K562 (cell line): Measurements from ENCODE around the gene CD19. TPM values are rescaled to one million over a fixed set of nuclear protein-coding genes. Genes with fewer than 3 reads are reported as not detected.

Source experiments
- FOXA1 ChIP-seq: fragments of 450-650 bp; IDR thresholded peaks from 2 replicates; pipeline ENCODE4 v1.6.1; 2016; ENCODE audit warnings: mild to moderate bottlenecking, borderline replicate concordance
- FOXJ3 ChIP-seq: sonication (generic); formaldehyde crosslinking; IDR thresholded peaks from 2 replicates; pipeline ENCODE4 v1.4.0; 2020; ENCODE audit warnings: mild to moderate bottlenecking, missing genetic modification reagents
- HNRNPUL1 ChIP-seq: fragments of 200-400 bp; formaldehyde crosslinking; IDR thresholded peaks from 2 replicates; pipeline ENCODE4 v1.6.1; 2017; ENCODE audit warnings: low read length
- KLF10 ChIP-seq: fragments of 250-450 bp; sonication (Bioruptor Pico); IDR thresholded peaks from 2 replicates; pipeline ENCODE4 v1.6.1; 2021; ENCODE audit warnings: matching md5 sums
- MTF1 ChIP-seq: fragments of 250-450 bp; sonication (Bioruptor Pico); IDR thresholded peaks from 2 replicates; pipeline ENCODE4 v1.9.0; 2021; ENCODE audit warnings: moderate library complexity, mild to moderate bottlenecking, inconsistent platforms, borderline replicate concordance
- RBM39 ChIP-seq: fragments of 200-400 bp; formaldehyde crosslinking; optimal IDR thresholded peaks from 2 replicates; pipeline ENCODE3; 2018; ENCODE audit warnings: low read depth, low read length
- RFX7 ChIP-seq: fragments of 250-450 bp; sonication (Bioruptor Pico); IDR thresholded peaks from 2 replicates; pipeline ENCODE4 v1.5.1; 2021; ENCODE audit warnings: mild to moderate bottlenecking
- RNF2 ChIP-seq: sonication (generic); IDR thresholded peaks from 2 replicates; pipeline ENCODE4 v1.6.1; 2016
- SNRNP70 ChIP-seq: fragments of 200-400 bp; formaldehyde crosslinking; optimal IDR thresholded peaks from 2 replicates; pipeline ENCODE3; 2017; ENCODE audit warnings: low read depth, low read length
- SP1 ChIP-seq: sonication (generic); formaldehyde crosslinking; IDR thresholded peaks from 2 replicates; pipeline ENCODE4 v1.8.1; 2022; ENCODE audit warnings: mild to moderate bottlenecking, missing genetic modification reagents
- SUPT5H ChIP-seq: fragments of 450-650 bp; IDR thresholded peaks from 2 replicates; pipeline ENCODE4 v1.6.1; 2016
- TEAD2 ChIP-seq: fragments of 450-650 bp; IDR thresholded peaks from 2 replicates; pipeline ENCODE4 v1.6.1; 2016; ENCODE audit warnings: missing genetic modification characterization, control low read depth, missing compliant biosample characterization
- TFAM ChIP-seq: fragments of 250-450 bp; sonication (Bioruptor Pico); conservative IDR thresholded peaks from 2 replicates; pipeline ENCODE4 v1.5.0; 2021; ENCODE audit warnings: mild to moderate bottlenecking, moderate library complexity
- ZFP36 ChIP-seq: fragments of 150-350 bp; IDR thresholded peaks from 2 replicates; pipeline ENCODE4 v1.6.1; 2018; ENCODE audit warnings: low read length, low read depth; ENCODE audit not compliant: partially characterized antibody
- ZNF217 ChIP-seq: sonication (generic); formaldehyde crosslinking; IDR thresholded peaks from 2 replicates; pipeline ENCODE4 v1.8.0; 2022; ENCODE audit warnings: mild to moderate bottlenecking, missing genetic modification reagents
- ZNF583 ChIP-seq: fragments of 250-450 bp; sonication (Bioruptor Pico); IDR thresholded peaks from 2 replicates; pipeline ENCODE4 v1.4.0; 2020
- ZNF584 ChIP-seq: fragments of 200-800 bp; sonication (Bioruptor generic); IDR thresholded peaks from 2 replicates; pipeline ENCODE4 v1.6.1; 2016; ENCODE audit warnings: low read depth, mild to moderate bottlenecking, missing genetic modification characterization, missing compliant biosample characterization
- ZNF75A ChIP-seq: fragments of 450-650 bp; formaldehyde crosslinking; IDR thresholded peaks from 2 replicates; pipeline ENCODE4 v1.4.0; 2020; ENCODE audit warnings: mild to moderate bottlenecking
- polyA plus RNA-seq, 8 experiments: library from polyadenylated mRNA; depleted of rRNA in 4 of 8; stranded (reverse) in 5 of 8; unstranded in 3 of 8; fragments of >200 nt; fragmentation: Nextera tagmentation in 2 of 8; fragmentation: Illumina TruSeq in 1 of 8; extraction: Ambion mirVana in 2 of 8; extraction: Trizol in 1 of 8; gene quantifications; 2 replicates each; pipeline versions ENCODE4 v1.2.1 to v1.2.3, GENCODE V29; 2011 to 2014; ENCODE audit warnings: inconsistent platforms in 1 of 8, missing spikeins in 1 of 8
- total RNA-seq, 7 experiments: library from RNA; depleted of rRNA in 6 of 7; stranded (reverse); fragments of >200 nt in 6 of 7; fragmentation: Illumina TruSeq in 2 of 7; extraction: Trizol in 2 of 7; gene quantifications; 2 replicates each; pipeline versions ENCODE4 v1.2.1 to v1.2.3, GENCODE V29; 2011 to 2021; ENCODE audit warnings: low replicate concordance in 1 of 7
- TF ChIP-seq, protein P1 (sequence below), 2 experiments: fragments of 450-650 bp; formaldehyde crosslinking in 1 of 2; IDR thresholded peaks; 2 replicates each; pipeline versions ENCODE4 v1.4.0 to v1.6.1; 2014 to 2020; ENCODE audit warnings: mild to moderate bottlenecking in 2 of 2, borderline replicate concordance in 1 of 2, low read depth in 1 of 2
- TF ChIP-seq, protein P2 (sequence below): fragments of 450-650 bp; conservative IDR thresholded peaks from 2 replicates; pipeline ENCODE4 v1.6.1; 2016; ENCODE audit warnings: missing genetic modification characterization, low read depth, mild to moderate bottlenecking, missing compliant biosample characterization, moderate library complexity

Gene CD19
- total and polyA plus RNA-seq, 9 of the 15 experiments (the other 6 are each of a cell fraction or from before 2014, with no cell fraction given), result 0.27 to 3.7 (median 2.0) TPM; not detected in 1

DNA sequence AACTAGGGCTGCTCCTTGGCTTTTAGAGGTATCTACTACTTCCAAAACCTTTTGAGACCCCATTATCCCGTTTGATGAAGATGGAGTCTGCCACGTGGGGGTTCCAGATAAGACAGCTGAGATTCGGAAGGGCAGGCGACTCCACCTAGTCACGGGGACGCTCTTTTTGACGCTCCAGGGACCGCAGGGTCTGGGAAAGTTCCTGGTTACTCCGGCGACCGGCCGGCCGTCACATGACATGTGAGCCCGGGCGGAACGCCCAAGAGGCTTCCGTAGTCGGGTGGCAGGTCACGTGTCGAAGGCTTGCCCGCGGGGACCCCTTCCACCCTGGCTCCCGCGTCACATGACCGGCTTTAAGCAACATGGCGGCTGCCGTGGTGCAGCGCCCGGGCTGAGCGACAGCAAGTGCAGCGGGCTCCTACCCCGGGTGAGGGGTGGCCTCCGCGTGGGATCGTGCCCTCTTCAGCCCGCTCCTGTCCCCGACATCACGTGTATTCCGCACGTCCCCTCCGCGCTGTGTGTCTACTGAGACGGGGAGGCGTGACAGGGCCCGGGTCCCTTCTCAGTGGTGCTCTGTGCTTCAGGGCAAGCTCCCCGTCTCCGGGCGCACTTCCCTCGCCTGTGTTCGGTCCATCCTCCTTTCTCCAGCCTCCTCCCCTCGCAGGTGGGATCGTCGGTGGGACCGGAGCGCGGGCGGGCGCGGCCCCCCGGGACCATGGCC is 42.8 kb downstream of the CD19 start, which contains the start of gene SPNS1 (continued):
- TF ChIP-seq, protein P1, sequence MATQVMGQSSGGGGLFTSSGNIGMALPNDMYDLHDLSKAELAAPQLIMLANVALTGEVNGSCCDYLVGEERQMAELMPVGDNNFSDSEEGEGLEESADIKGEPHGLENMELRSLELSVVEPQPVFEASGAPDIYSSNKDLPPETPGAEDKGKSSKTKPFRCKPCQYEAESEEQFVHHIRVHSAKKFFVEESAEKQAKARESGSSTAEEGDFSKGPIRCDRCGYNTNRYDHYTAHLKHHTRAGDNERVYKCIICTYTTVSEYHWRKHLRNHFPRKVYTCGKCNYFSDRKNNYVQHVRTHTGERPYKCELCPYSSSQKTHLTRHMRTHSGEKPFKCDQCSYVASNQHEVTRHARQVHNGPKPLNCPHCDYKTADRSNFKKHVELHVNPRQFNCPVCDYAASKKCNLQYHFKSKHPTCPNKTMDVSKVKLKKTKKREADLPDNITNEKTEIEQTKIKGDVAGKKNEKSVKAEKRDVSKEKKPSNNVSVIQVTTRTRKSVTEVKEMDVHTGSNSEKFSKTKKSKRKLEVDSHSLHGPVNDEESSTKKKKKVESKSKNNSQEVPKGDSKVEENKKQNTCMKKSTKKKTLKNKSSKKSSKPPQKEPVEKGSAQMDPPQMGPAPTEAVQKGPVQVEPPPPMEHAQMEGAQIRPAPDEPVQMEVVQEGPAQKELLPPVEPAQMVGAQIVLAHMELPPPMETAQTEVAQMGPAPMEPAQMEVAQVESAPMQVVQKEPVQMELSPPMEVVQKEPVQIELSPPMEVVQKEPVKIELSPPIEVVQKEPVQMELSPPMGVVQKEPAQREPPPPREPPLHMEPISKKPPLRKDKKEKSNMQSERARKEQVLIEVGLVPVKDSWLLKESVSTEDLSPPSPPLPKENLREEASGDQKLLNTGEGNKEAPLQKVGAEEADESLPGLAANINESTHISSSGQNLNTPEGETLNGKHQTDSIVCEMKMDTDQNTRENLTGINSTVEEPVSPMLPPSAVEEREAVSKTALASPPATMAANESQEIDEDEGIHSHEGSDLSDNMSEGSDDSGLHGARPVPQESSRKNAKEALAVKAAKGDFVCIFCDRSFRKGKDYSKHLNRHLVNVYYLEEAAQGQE (IDR thresholded peaks at IDR 0.05; ENCODE audit: borderline replicate concordance), result peak; percentile 97
- TF ChIP-seq, protein P1 (CRISPR knock-in tag; IDR thresholded peaks at IDR 0.05; ENCODE audit: low read depth), result 0 out of 2 replicates have a peak, but pooled peaks have one; percentile 23
- no peak for TF ChIP-seq FOXJ3 (CRISPR knock-in tag)
- TF ChIP-seq ZNF583 (CRISPR knock-in tag), result no peak
- no peak for TF ChIP-seq SNRNP70
- TF ChIP-seq KLF10 (CRISPR knock-in tag), result no peak
- TF ChIP-seq ZNF75A (CRISPR knock-in tag), result no peak
- no peak for TF ChIP-seq TFAM (CRISPR knock-in tag)
- no peak for TF ChIP-seq HNRNPUL1
- peak; percentile 89 for TF ChIP-seq SP1 (CRISPR knock-in tag)
- no peak for TF ChIP-seq ZNF584 (CRISPR knock-in tag)
- no peak for TF ChIP-seq MTF1 (CRISPR knock-in tag)
- no peak for TF ChIP-seq ZNF217 (CRISPR knock-in tag)
- TF ChIP-seq RNF2, result peak; percentile 87
- TF ChIP-seq TEAD2, result no peak
- TF ChIP-seq ZFP36, result no peak
- TF ChIP-seq RBM39, result no peak
- TF ChIP-seq FOXA1, result no peak
- TF ChIP-seq RFX7 (CRISPR knock-in tag), result no peak
- TF ChIP-seq SUPT5H, result peak; percentile 77
- TF ChIP-seq, protein P2, sequence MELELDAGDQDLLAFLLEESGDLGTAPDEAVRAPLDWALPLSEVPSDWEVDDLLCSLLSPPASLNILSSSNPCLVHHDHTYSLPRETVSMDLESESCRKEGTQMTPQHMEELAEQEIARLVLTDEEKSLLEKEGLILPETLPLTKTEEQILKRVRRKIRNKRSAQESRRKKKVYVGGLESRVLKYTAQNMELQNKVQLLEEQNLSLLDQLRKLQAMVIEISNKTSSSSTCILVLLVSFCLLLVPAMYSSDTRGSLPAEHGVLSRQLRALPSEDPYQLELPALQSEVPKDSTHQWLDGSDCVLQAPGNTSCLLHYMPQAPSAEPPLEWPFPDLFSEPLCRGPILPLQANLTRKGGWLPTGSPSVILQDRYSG (tag), result no peak; the same call in 1 of the 2 replicates
